GM18511 (cell line): Measurements from ENCODE around the gene VASH2.
"Not testable (repeated sequence)": the region's sequence is repeated elsewhere in the genome, so short reads cannot be mapped to it uniquely, and the experiment has no call there.

Experiments
- ATAC-seq: cut with Tn5 transposase; IDR thresholded peaks from one replicate; pipeline ENCODE4 v1.9.1; 2021; ENCODE audit warnings: mild to moderate bottlenecking, moderate library complexity; ENCODE audit not compliant: unreplicated experiment

The VASH2 gene

GRCh38 chr1:212977781-212978645 lies 27.7 kb downstream of the VASH2 start:
- ATAC-seq, result no peak

GRCh38 chr1:212979340-212980122 lies 29.2 kb downstream of the VASH2 start:
- peak; percentile 78 for ATAC-seq

GRCh38 chr1:212980123-212980785 lies 29.9 kb downstream of the VASH2 start:
- no peak for ATAC-seq

DNA sequence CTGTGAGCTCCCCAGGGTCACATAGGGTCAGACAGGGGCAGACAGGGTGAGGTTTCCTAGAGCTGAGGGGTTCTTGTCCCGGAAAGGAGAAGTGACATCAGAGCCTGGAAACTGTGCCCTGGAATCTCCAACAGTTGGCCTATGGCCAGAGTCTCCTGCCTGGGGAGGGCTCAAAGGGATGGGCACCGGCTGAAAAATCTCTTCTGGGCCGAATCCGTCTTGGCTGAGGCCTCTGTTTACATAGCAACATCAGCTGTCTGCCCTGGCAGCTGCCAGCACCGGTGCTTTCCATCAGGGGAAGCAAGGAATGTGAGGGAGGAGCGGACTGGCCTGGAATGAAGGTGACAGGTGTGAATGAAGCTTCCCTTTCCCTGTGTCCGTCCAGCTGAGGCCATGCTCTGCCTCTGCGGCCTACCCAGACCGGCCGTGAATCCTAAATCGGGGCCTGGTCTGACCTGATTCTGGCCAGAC lies 30.7 kb downstream of the VASH2 start:
- no peak for ATAC-seq

- ATAC-seq, result peak; percentile 67
Observed at GRCh38 chr1:212981571-212982328, 31.4 kb downstream of the VASH2 start.

DNA sequence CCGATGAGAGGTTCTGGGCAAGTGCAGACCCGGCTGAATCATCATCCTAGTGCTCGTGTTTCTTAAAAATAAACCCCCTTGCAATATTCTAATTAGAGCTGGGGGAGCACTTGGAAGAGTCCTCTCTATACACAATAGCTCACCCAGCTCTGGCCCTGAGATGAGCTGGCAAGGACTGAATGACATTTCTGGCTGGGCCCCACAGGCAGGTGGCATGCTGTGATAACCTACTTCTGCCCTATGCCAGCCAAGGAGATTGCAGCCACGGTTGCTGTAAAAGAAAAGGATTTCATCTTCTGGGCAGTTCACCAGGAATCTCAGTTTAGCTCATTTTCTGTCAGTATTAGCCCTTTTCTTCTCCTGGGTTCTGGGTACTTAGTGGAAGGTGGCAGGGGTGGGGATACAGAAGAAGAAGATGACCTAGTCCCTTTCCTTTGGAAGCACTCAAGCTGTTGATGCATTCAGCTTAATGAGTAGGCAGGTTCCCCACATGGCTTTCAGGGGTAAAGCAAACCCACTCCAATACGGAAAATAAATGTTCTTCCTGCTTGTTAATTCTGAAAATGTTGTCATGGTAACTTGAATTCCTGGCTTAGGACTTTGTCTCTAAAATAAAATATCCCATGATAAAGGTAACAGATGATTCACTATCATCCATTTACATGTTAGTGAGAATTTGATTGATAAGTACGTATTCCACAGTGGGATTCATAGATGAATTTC lies 32.2 kb downstream of the VASH2 start:
- ATAC-seq, result no peak

GRCh38 chr1:212983482-212983881 lies 33.1 kb downstream of the VASH2 start:
- ATAC-seq, result no peak

GRCh38 chr1:212984522-212985291 lies 34.4 kb downstream of the VASH2 start:
- ATAC-seq, result no peak

- ATAC-seq, result no peak
Observed at GRCh38 chr1:212986551-212986950, 36.2 kb downstream of the VASH2 start.

GRCh38 chr1:212987702-212988322 lies 37.5 kb downstream of the VASH2 start:
- ATAC-seq, result no peak

GRCh38 chr1:212990276-212990675 lies 39.9 kb downstream of the VASH2 start:
- ATAC-seq, result no peak

- not testable (repeated sequence) for ATAC-seq
Observed at GRCh38 chr1:212993960-212994359, 43.6 kb downstream of the VASH2 start.

DNA sequence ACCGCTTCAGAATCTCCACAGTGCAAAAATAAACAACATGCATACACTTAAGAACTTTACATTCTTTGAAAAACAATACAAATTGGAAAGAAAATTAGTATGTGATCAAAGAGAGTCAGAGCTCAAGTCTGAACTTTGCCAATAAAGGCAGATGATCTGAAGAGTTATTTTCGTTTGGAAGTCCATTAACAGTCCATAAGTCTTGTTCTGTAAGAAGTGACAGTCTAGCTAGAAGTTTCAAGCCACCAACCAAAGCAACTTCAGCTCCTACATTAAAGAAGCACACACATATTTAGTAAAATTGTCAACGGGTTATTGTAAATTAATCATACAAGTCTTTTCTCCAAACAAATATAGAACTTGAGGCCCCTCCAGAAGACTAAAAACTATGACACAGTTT lies 44.6 kb downstream of the VASH2 start:
- ATAC-seq, result no peak

- ATAC-seq, result peak; percentile 80
Observed at GRCh38 chr1:213003256-213003655, 52.9 kb downstream of the VASH2 start.

DNA sequence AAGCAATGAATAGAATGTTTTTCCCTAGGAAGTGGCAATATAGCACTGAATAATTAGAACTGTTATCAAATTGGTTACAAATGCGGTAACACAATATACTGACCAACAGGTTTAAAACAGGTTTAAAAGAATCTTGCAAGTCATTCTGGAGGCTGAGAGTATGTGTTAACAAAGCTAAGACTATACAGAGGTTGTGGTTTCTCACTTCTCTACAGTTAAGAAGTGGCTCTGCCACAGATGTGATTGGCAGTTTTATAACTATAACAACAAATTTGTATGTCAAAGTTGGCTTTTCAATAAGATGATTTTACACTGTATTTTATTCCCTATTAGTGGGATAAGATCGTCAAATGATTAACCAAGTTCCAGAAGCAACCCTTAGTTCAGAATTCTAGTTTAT lies 58.2 kb downstream of the VASH2 start:
- peak; percentile 91 for ATAC-seq

DNA sequence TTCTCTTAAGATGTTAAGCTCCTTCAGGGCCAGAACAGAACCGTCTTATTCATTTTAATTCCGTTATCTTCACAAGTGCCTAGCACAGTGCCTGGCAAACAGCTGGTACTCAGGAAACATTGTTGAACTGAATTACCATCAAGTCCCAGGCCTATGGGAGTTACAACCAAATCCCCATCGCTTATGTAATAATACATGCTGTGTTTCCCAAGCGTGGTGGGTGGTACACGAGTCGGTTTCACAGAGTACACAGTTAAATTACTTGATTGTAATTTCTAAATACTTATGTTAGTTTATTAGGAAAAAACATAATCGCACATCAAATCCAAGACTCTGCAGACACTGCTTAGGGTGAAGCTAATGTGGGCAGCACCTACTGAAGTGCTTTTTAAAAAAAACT lies 64.3 kb downstream of the VASH2 start:
- ATAC-seq, result no peak

- peak; percentile 93 for ATAC-seq
Observed at GRCh38 chr1:213015099-213016050, 65.0 kb downstream of the VASH2 start, which contains the start of gene ANGEL2. Gene ANGEL2 (minus strand): TSS chr1:213015867. CDS start chr1:213015671, 196 bp downstream.
